ENCODE data around the gene TANK. TPM values are rescaled to one million over a fixed set of nuclear protein-coding genes. Genes with fewer than 3 reads are reported as not detected.

The TANK gene
- total and polyA plus RNA-seq, 3 experiments from 2014 or later, result 70.8 to 81.7 (median 75.5) TPM

DNA sequence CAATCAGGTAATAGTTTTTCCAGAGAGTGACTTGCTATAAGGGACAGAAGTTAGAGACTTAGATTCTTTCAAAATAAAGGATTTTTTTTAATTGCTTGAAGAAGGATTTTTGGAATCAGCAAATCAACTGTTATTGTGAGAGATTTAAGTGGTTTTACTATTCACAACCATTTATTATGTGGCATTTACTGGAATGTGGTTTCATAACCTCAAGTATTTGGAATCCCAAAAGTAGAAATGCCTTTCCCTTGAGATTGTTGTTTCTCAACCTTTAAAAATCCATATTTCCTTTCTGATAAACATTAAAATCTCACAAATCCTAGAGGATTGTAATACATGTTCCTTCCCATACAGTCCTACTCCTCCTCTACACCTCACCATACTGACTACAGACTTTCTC, 5.0 kb downstream of the TANK start:
- peaks cover 72 to 91% (median 86%) of the 10 kb centered on the region in 3 donors for H3K4me1 Mint-ChIP-seq
- H3K27ac ChIP-seq (ENCODE audit: low read depth, low read length), result no peak overlapping the region
- peak overlapping the region in 5 of 8 donors; percentile 24 to 95 (median 57) for H3K27ac Mint-ChIP-seq
- CTCF ChIA-PET, result no interaction called here
- H3K4me3 ChIP-seq (ENCODE audit: low read length), result no peak overlapping the region
- H3K36me3 Mint-ChIP-seq, result peaks cover 0 to 24% (median 4%) of the 10 kb centered on the region in 3 donors
- H3K27me3 Mint-ChIP-seq, result no peaks in the 10 kb centered on the region
- H3K9me3 ChIP-seq (ENCODE audit: low read length), result no peaks in the 10 kb centered on the region
- H3K4me3 Mint-ChIP-seq, result peak overlapping the region in 2 of 7 donors; percentile 15 to 24
- H3K9me3 Mint-ChIP-seq, result no peaks in the 10 kb centered on the region
- H3K36me3 ChIP-seq (ENCODE audit: insufficient read depth, low read length), result no peaks in the 10 kb centered on the region
- POLR2A ChIA-PET, result no interaction called here
- no peak for DNase-seq
- peaks cover 62% of the 10 kb centered on the region for H3K4me1 ChIP-seq (ENCODE audit: insufficient read depth, low read length)
- H3K27me3 ChIP-seq (ENCODE audit: insufficient read depth, low read length, poor library complexity, severe bottlenecking), result no peaks in the 10 kb centered on the region

DNA sequence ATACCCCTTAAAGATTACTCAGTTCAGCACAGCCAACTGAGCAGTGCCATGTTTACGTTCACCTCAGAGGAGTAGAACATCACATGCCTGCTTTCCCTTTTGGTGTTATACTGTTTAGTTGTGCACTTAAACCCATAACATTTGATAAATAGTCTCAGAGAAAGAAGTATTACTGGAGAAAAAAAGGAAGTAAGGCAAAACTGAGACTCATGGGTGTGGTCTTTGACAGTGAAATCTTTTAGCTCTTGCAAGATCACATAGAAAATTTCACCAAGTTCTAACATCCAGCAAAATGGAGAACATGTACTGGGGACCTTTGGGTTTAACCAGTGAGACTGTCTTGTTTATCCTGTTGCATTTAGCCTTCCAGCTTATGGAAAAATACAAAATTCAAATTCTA, 5.6 kb downstream of the TANK start:
- Mint-ChIP-seq H3K9me3 (no peaks in the 10 kb centered on the region), H3K36me3 (peaks cover 0 to 21% (median 6%) of the 10 kb centered on the region in 3 donors), H3K27me3 (no peaks in the 10 kb centered on the region), H3K27ac (peak overlapping the region; percentile 25 to 96 (median 90)), H3K4me3 (peak overlapping the region; percentile 25 to 79 (median 48)), H3K4me1 (peaks cover 77 to 94% (median 92%) of the 10 kb centered on the region in 3 donors)
- H3K4me1 ChIP-seq (ENCODE audit: insufficient read depth, low read length), result peaks cover 64% of the 10 kb centered on the region
- CTCF ChIA-PET, result interaction anchor here (0.9 kb wide), 1 partner anchor 102 kb away, joined by 3 read pairs; no protein-coding TSS in a partner anchor
- POLR2A ChIA-PET, result no interaction called here
- H3K36me3 ChIP-seq (ENCODE audit: insufficient read depth, low read length), result no peaks in the 10 kb centered on the region
- H3K27me3 ChIP-seq (ENCODE audit: insufficient read depth, low read length, poor library complexity, severe bottlenecking), result no peaks in the 10 kb centered on the region
- H3K9me3 ChIP-seq (ENCODE audit: low read length), result no peaks in the 10 kb centered on the region
- H3K27ac ChIP-seq (ENCODE audit: low read depth, low read length), result peak overlapping the region; percentile 12
- no peak overlapping the region for H3K4me3 ChIP-seq (ENCODE audit: low read length)
- DNase-seq, result no peak

DNA sequence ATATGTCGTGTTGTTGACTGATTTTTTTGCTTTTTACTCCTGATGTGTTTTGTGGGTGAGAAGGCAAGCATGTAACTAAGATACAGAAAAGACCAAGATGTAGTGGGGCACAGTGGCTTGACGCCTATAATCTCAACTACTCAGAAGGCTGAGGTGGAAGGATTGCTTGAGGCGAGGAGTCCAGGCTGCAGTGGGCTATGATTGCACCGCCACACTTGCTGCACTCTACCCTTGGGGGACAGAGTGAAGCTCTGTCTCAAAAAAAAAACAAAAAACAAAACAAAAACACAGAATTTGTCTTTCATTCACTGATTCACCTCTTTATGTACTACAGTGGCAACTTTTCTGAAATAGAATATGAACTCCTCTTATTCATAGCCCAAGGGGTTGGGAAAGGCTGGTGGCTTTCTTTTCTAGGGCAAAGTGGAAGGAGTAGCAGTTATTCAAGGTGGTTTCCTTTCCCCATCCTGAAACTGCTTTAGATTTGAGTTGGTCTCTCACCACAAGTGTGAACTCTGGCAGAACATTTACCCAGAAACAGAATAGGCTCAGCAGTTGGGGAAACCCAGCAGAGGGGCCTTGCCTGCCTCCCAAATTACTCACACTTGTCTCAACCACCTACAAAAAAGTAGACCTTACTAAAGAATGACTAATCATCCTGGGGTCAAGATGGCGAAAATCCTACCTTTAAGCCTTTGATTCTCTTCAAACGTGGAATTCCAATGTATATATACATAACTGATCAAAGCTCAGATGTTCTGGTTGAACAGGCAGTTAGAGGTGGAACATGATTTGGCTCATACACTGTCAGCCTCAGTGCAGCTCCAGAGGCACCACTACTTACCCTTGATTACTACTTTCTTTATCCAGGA, 6.5 kb downstream of the TANK start:
- ChIA-PET CTCF (interaction anchor here (0.7 to 0.9 kb wide), 2 partner anchors 58 to 103 kb away, joined by 3 read pairs; no protein-coding TSS in a partner anchor), POLR2A (no interaction called here)
- peaks cover 0 to 22% (median 8%) of the 10 kb centered on the region in 3 donors for H3K36me3 Mint-ChIP-seq
- peaks cover 77 to 94% (median 93%) of the 10 kb centered on the region in 3 donors for H3K4me1 Mint-ChIP-seq
- peak overlapping the region; percentile 81 to 96 (median 90) for H3K27ac Mint-ChIP-seq
- H3K27me3 ChIP-seq (ENCODE audit: insufficient read depth, low read length, poor library complexity, severe bottlenecking), result no peaks in the 10 kb centered on the region
- no peaks in the 10 kb centered on the region for H3K27me3 Mint-ChIP-seq
- H3K4me3 ChIP-seq (ENCODE audit: low read length), result no peak overlapping the region
- peak in 4 of 5 donors; percentile 6 to 63 (median 54) for DNase-seq
- no peaks in the 10 kb centered on the region for H3K36me3 ChIP-seq (ENCODE audit: insufficient read depth, low read length)
- H3K4me1 ChIP-seq (ENCODE audit: insufficient read depth, low read length), result peaks cover 60% of the 10 kb centered on the region
- H3K27ac ChIP-seq (ENCODE audit: low read depth, low read length), result peak overlapping the region; percentile 12
- H3K9me3 Mint-ChIP-seq, result no peaks in the 10 kb centered on the region
- H3K9me3 ChIP-seq (ENCODE audit: low read length), result no peaks in the 10 kb centered on the region
- peak overlapping the region; percentile 34 to 79 (median 61) for H3K4me3 Mint-ChIP-seq

DNA sequence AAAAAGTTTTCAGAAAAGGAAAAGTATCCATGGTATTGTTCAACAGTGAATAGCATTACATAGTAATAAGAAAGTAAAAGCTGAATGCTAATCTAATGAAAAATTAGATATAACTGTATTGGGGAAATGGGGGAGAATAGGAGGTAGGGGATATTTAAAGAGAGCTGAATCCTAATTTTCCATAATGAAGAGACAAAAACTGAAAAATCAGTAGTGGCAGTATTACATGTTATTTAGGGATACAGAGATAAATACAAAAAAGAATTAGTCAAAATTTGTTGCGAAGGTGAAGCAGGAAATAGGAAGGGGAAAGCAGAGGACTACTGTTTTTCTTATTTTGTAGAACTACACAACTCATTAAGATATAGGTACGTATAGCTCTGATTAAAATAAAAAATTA, 9.1 kb downstream of the TANK start:
- CTCF ChIA-PET, result interaction anchor here (1.7 kb wide), 1 partner anchor 105 kb away, joined by 5 read pairs; no protein-coding TSS in a partner anchor
- Mint-ChIP-seq H3K4me3 (peak overlapping the region in 1 of 7 donors; percentile 10), H3K36me3 (peaks cover 0 to 26% (median 21%) of the 10 kb centered on the region in 3 donors), H3K4me1 (peaks cover 74 to 91% (median 90%) of the 10 kb centered on the region in 3 donors), H3K27me3 (no peaks in the 10 kb centered on the region), H3K9me3 (no peaks in the 10 kb centered on the region), H3K27ac (peak overlapping the region; percentile 16 to 95 (median 64))
- H3K27ac ChIP-seq (ENCODE audit: low read depth, low read length), result no peak overlapping the region
- POLR2A ChIA-PET, result no interaction called here
- H3K27me3 ChIP-seq (ENCODE audit: insufficient read depth, low read length, poor library complexity, severe bottlenecking), result no peaks in the 10 kb centered on the region
- H3K4me1 ChIP-seq (ENCODE audit: insufficient read depth, low read length), result peaks cover 38% of the 10 kb centered on the region
- H3K4me3 ChIP-seq (ENCODE audit: low read length), result no peak overlapping the region
- DNase-seq, result no peak
- no peaks in the 10 kb centered on the region for H3K9me3 ChIP-seq (ENCODE audit: low read length)
- no peaks in the 10 kb centered on the region for H3K36me3 ChIP-seq (ENCODE audit: insufficient read depth, low read length)

DNA sequence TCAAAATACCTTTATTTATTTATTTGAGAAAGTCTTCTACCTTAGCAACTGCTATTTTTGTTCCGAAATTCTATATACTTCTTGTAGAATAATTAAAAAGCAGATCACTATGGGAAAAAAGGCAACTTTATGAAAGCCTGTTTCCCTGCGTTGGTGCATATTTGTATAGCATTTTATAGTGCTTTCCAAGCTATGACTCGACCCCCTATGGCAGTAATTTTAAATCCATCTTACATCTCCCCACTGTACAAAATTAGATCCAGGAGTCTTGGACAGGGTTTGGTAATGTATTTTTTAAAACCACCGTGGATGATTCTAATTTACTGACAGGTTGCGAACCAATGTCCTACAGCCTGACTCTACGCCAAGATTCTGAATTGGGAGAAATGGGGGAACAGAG, 10.1 kb downstream of the TANK start:
- Mint-ChIP-seq H3K27ac (peak overlapping the region in 2 of 8 donors; percentile 21 to 41), H3K4me3 (no peak overlapping the region), H3K27me3 (no peaks in the 10 kb centered on the region), H3K9me3 (no peaks in the 10 kb centered on the region), H3K36me3 (peaks cover 0 to 30% (median 24%) of the 10 kb centered on the region in 3 donors), H3K4me1 (peaks cover 75 to 94% (median 93%) of the 10 kb centered on the region in 3 donors)
- Histone ChIP-seq H3K27ac (ENCODE audit: low read depth, low read length) (no peak overlapping the region), H3K27me3 (ENCODE audit: insufficient read depth, low read length, poor library complexity, severe bottlenecking) (no peaks in the 10 kb centered on the region), H3K4me1 (ENCODE audit: insufficient read depth, low read length) (peaks cover 27% of the 10 kb centered on the region), H3K36me3 (ENCODE audit: insufficient read depth, low read length) (no peaks in the 10 kb centered on the region), H3K4me3 (ENCODE audit: low read length) (no peak overlapping the region), H3K9me3 (ENCODE audit: low read length) (no peaks in the 10 kb centered on the region)
- no peak for DNase-seq
- CTCF ChIA-PET, result no interaction called here
- POLR2A ChIA-PET, result no interaction called here

DNA sequence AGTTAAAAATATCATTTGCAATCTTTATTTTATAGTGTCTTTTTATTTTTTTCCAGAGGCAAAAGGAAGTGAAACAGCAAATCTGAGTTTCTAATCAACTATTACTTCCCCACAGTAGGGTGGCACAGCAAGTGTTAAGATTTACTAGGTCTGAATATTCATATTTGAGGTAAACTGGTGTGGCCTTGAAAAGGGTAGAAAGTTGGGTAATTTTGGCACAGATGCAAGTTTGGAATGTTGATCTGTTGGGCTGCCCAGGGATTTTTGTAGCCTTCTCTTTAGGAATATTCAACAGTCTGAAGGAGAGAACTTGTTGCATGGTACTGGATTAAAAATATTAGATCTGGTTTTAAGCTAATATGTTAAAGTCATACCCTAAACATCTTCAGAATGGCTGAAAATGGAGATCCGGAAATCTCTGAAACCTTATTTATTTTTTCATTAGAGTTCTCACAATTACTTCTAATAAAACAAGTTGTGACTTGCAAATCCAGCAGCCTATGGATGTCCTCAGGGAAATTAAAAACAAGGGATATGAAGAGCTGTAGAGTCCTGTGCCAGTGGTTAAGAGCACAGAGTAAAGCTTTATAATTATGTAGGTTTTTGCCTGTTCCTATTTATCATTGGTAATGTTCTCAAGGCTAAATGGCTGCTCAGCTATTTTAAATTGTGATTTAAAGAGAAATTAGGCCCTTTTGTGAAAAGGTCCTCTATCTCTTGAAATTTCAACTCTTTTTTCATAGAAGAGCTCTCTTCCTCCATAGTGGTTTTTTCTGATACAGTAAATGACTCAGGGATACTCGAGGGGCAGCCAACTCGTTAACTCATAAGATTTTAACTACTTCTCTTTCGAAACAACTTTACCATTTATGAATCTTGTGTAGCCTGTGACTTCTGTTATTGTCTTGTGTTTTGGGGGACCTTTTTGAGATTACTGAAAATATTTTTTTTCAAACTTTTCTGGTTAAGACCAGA, 11.0 kb downstream of the TANK start:
- H3K4me3 ChIP-seq (ENCODE audit: low read length), result no peak overlapping the region
- no peak for DNase-seq
- no peak overlapping the region for H3K27ac ChIP-seq (ENCODE audit: low read depth, low read length)
- ChIA-PET CTCF (no interaction called here), POLR2A (no interaction called here)
- H3K27me3 Mint-ChIP-seq, result no peaks in the 10 kb centered on the region
- no peaks in the 10 kb centered on the region for H3K9me3 ChIP-seq (ENCODE audit: low read length)
- H3K4me1 ChIP-seq (ENCODE audit: insufficient read depth, low read length), result peaks cover 19% of the 10 kb centered on the region
- H3K36me3 ChIP-seq (ENCODE audit: insufficient read depth, low read length), result no peaks in the 10 kb centered on the region
- H3K9me3 Mint-ChIP-seq, result no peaks in the 10 kb centered on the region
- H3K4me3 Mint-ChIP-seq, result peak overlapping the region in 5 of 7 donors; percentile 6 to 45 (median 16)
- peak overlapping the region in 7 of 8 donors; percentile 27 to 86 (median 68) for H3K27ac Mint-ChIP-seq
- no peaks in the 10 kb centered on the region for H3K27me3 ChIP-seq (ENCODE audit: insufficient read depth, low read length, poor library complexity, severe bottlenecking)
- H3K4me1 Mint-ChIP-seq, result peaks cover 75 to 94% (median 93%) of the 10 kb centered on the region in 3 donors
- peaks cover 0 to 35% (median 28%) of the 10 kb centered on the region in 3 donors for H3K36me3 Mint-ChIP-seq

DNA sequence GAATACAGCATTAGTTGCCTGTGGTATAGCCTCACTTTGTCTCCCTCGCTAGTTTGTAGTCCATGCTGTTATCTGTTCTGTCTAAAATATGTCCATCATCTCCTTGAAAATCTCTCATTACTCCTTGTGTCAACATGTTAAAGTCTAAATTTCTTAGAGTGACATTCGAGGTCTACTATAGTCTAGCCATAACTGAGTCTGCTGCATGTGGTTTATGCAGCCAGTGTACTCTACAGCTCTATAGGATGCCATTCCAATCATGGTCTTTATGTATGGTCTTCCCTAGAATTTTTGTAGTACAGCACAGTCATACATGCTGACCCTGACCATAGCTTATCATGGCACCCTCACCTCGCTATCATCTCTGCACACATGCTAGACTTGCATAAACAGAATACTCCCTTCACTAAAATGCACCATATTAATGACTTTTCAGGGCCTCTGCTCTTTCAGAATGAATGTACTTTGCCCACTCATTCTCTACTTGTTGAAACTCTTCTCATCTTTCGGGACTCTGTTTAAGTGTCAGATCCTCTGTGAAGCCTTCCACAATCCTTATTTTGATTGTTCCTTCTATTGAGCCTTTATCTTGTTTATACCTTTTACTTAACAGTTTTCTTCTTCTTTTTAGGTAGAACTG, 12.8 kb downstream of the TANK start:
- peaks cover 63 to 91% (median 90%) of the 10 kb centered on the region in 3 donors for H3K4me1 Mint-ChIP-seq
- ChIA-PET CTCF (no interaction called here), POLR2A (no interaction called here)
- no peak overlapping the region for H3K4me3 ChIP-seq (ENCODE audit: low read length)
- H3K36me3 Mint-ChIP-seq, result peaks cover 0 to 44% (median 27%) of the 10 kb centered on the region in 3 donors
- H3K27me3 ChIP-seq (ENCODE audit: insufficient read depth, low read length, poor library complexity, severe bottlenecking), result no peaks in the 10 kb centered on the region
- H3K27me3 Mint-ChIP-seq, result no peaks in the 10 kb centered on the region
- H3K4me3 Mint-ChIP-seq, result peak overlapping the region in 1 of 7 donors; percentile 3
- no peak for DNase-seq
- H3K4me1 ChIP-seq (ENCODE audit: insufficient read depth, low read length), result peaks cover 7% of the 10 kb centered on the region
- no peaks in the 10 kb centered on the region for H3K36me3 ChIP-seq (ENCODE audit: insufficient read depth, low read length)
- peak overlapping the region in 3 of 8 donors; percentile 10 to 42 (median 22) for H3K27ac Mint-ChIP-seq
- no peaks in the 10 kb centered on the region for H3K9me3 ChIP-seq (ENCODE audit: low read length)
- H3K9me3 Mint-ChIP-seq, result no peaks in the 10 kb centered on the region
- no peak overlapping the region for H3K27ac ChIP-seq (ENCODE audit: low read depth, low read length)

All from CD8-positive, alpha-beta memory T cell (primary cell).